GM23248 (cell line): ENCODE data around the gene CSRP1. TPM values are rescaled to one million over a fixed set of nuclear protein-coding genes. Genes with fewer than 3 reads are reported as not detected.

ENCODE experiments used
- DNase-seq: peaks from one replicate; pipeline ENCODE4 v3.0.0-alpha.2; 2015
- H2AFZ ChIP-seq: fragments of 200-600 bp; sonication (generic); 2 replicates; pipeline ENCODE4 v1.6.1; 2016; ENCODE audit warnings: antibody characterized with exemption
- H3F3A ChIP-seq: fragments of 200-600 bp; sonication (generic); 2 replicates; pipeline ENCODE4 v1.6.1; 2016; ENCODE audit warnings: mild to moderate bottlenecking, antibody characterized with exemption, mixed run types; ENCODE audit not compliant: insufficient read depth
- H3K27ac ChIP-seq: fragments of 200-600 bp; sonication (generic); 2 replicates; pipeline ENCODE4 v1.5.1; 2016; ENCODE audit warnings: mild to moderate bottlenecking
- H3K27me3 ChIP-seq: fragments of 200-600 bp; sonication (generic); replicated peaks from 2 replicates; pipeline ENCODE4 v1.6.1; 2016; ENCODE audit warnings: mild to moderate bottlenecking; ENCODE audit not compliant: insufficient read depth
- H3K36me3 ChIP-seq: fragments of 200-600 bp; sonication (generic); 2 replicates; pipeline ENCODE4 v1.6.1; 2016; ENCODE audit warnings: low read depth, mild to moderate bottlenecking
- H3K4me1 ChIP-seq: fragments of 200-600 bp; sonication (generic); 2 replicates; pipeline ENCODE4 v1.6.1; 2016; ENCODE audit warnings: mild to moderate bottlenecking; ENCODE audit not compliant: insufficient read depth
- H3K4me2 ChIP-seq: fragments of 200-600 bp; sonication (generic); one replicate; pipeline ENCODE4 v1.6.1; 2016; ENCODE audit warnings: mild to moderate bottlenecking; ENCODE audit not compliant: unreplicated experiment
- H3K4me3 ChIP-seq: fragments of 200-600 bp; sonication (generic); 2 replicates; pipeline ENCODE4 v1.5.1; 2016; ENCODE audit warnings: mild to moderate bottlenecking
- H3K79me2 ChIP-seq: fragments of 200-600 bp; sonication (generic); 2 replicates; pipeline ENCODE4 v1.6.1; 2016; ENCODE audit warnings: mild to moderate bottlenecking; ENCODE audit not compliant: insufficient read depth
- H3K9ac ChIP-seq: fragments of 200-600 bp; sonication (generic); 2 replicates; pipeline ENCODE4 v1.6.1; 2016; ENCODE audit warnings: mild to moderate bottlenecking
- H3K9me2 ChIP-seq: fragments of 200-600 bp; sonication (generic); 2 replicates; pipeline ENCODE4 v1.6.1; 2016; ENCODE audit warnings: mixed run types, mild to moderate bottlenecking, moderate library complexity; ENCODE audit not compliant: insufficient read depth
- H3K9me3 ChIP-seq: fragments of 200-600 bp; sonication (generic); one replicate; pipeline ENCODE4 v1.6.1; 2017; ENCODE audit warnings: low read depth
- H4K20me1 ChIP-seq: fragments of 200-600 bp; sonication (generic); 2 replicates; pipeline ENCODE4 v1.6.0; 2016; ENCODE audit not compliant: insufficient read depth
- EZH2 ChIP-seq: fragments of 200-600 bp; sonication (generic); IDR thresholded peaks from 2 replicates; pipeline ENCODE4 v1.6.1; 2018; ENCODE audit warnings: antibody characterized with exemption, mild to moderate bottlenecking; ENCODE audit not compliant: insufficient read depth, poor library complexity, severe bottlenecking
- EZH2phosphoT487 ChIP-seq: fragments of 200-600 bp; sonication (generic); IDR thresholded peaks from 2 replicates; pipeline ENCODE4 v1.6.1; 2018; ENCODE audit warnings: antibody characterized with exemption, moderate library complexity, mild to moderate bottlenecking, low read depth; ENCODE audit not compliant: insufficient read depth
- WGBS, 2 experiments: methylation state at CpG; one replicate each; pipeline ENCODE4 v1.1.6; 2015 to 2017; ENCODE audit warnings: low lambda C conversion rate in 2 of 2, low coverage in 1 of 2; ENCODE audit errors: missing lambda C conversion rate in 2 of 2; 5-methylcytosine and 5-hydroxymethylcytosine counted together
- in situ Hi-C: fragments of 300-500 bp; cut with MboI; formaldehyde crosslinking; loops from 2 replicates; pipeline ENCODE4 v1.15.0; 2020
- polyA plus RNA-seq: library from polyadenylated mRNA; unstranded; fragments of >200 nt; fragmentation: Nextera tagmentation; extraction: Ambion mirVana; gene quantifications from 2 replicates; pipeline ENCODE4 v1.2.1, GENCODE V29; 2016
- total RNA-seq: library from RNA; depleted of rRNA; stranded (reverse); fragments of >200 nt; shearing (Covaris generic); gene quantifications from 2 replicates; pipeline ENCODE4 v1.2.3, GENCODE V29; 2014

CSRP1 gene
- total and polyA plus RNA-seq, 2 experiments from 2014 or later, result 510 to 1,160 TPM

- Histone ChIP-seq H2AFZ (peak overlapping the region; percentile 71), H4K20me1 (no peaks in the 10 kb centered on the region), H3K9me2 (no peaks in the 10 kb centered on the region), H3K4me3 (no peak overlapping the region), H3F3A (peaks cover 26% of the 10 kb centered on the region), H3K4me1 (peaks cover 39% of the 10 kb centered on the region), H3K36me3 (no peaks in the 10 kb centered on the region), H3K79me2 (peaks cover 12% of the 10 kb centered on the region), H3K4me2 (peak overlapping the region; percentile 46), H3K27me3 (no peaks in the 10 kb centered on the region), H3K9me3 (no peaks in the 10 kb centered on the region), H3K9ac (0 out of 2 replicates have a peak overlapping the region, but pooled peaks have one; percentile 40), H3K27ac (no peak overlapping the region)
- in situ Hi-C loops, result no loop called here
- TF ChIP-seq EZH2phosphoT487, result no peak
- no peak for TF ChIP-seq EZH2
- DNase-seq, result peak; percentile 31
- WGBS, 2 experiments, result 63 to 73% methylated on average over 6 of the region's 6 CpGs
These were observed 4.5 kb upstream of the CSRP1 start for GRCh38 chr1:201511396-201511940.

- Histone ChIP-seq H2AFZ (no peak overlapping the region), H3K27me3 (no peaks in the 10 kb centered on the region), H3K36me3 (no peaks in the 10 kb centered on the region), H3K9me2 (no peaks in the 10 kb centered on the region), H3K4me1 (peaks cover 39% of the 10 kb centered on the region), H3K9me3 (no peaks in the 10 kb centered on the region), H3K4me2 (no peak overlapping the region), H3K4me3 (no peak overlapping the region), H3K79me2 (peaks cover 19% of the 10 kb centered on the region), H3K27ac (no peak overlapping the region), H3K9ac (no peak overlapping the region), H3F3A (peaks cover 33% of the 10 kb centered on the region), H4K20me1 (no peaks in the 10 kb centered on the region)
- in situ Hi-C loops, result no loop called here
- TF ChIP-seq EZH2 (no peak), EZH2phosphoT487 (no peak)
- DNase-seq, result no peak
- WGBS, 2 experiments, result 95 to 100% methylated on average over 1 of the region's 1 CpG
These were observed 3.8 kb upstream of the CSRP1 start for GRCh38 chr1:201510734-201511133.

GRCh38 chr1:201509601-201510374, 2.9 kb upstream of the CSRP1 start:
- DNase-seq, result no peak
- H3K27ac ChIP-seq, result no peak overlapping the region
- TF ChIP-seq EZH2 (no peak), EZH2phosphoT487 (no peak)
- no peak overlapping the region for H3K4me3 ChIP-seq
- WGBS, 2 experiments, result 96 to 97% methylated on average over 2 of the region's 2 CpGs
- no peak overlapping the region for H2AFZ ChIP-seq
- in situ Hi-C loops, result no loop called here
- H3K9me2 ChIP-seq, result no peaks in the 10 kb centered on the region
- peaks cover 29% of the 10 kb centered on the region for H3K79me2 ChIP-seq
- H4K20me1 ChIP-seq, result no peaks in the 10 kb centered on the region
- H3K27me3 ChIP-seq, result no peaks in the 10 kb centered on the region
- no peak overlapping the region for H3K4me2 ChIP-seq
- no peaks in the 10 kb centered on the region for H3K9me3 ChIP-seq
- H3K9ac ChIP-seq, result no peak overlapping the region
- no peaks in the 10 kb centered on the region for H3K36me3 ChIP-seq
- peaks cover 43% of the 10 kb centered on the region for H3K4me1 ChIP-seq
- peaks cover 42% of the 10 kb centered on the region for H3F3A ChIP-seq

GRCh38 chr1:201508809-201509208, 1.9 kb upstream of the CSRP1 start:
- no peak for TF ChIP-seq EZH2
- TF ChIP-seq EZH2phosphoT487, result no peak
- Histone ChIP-seq H3K36me3 (no peaks in the 10 kb centered on the region), H3K9me3 (no peaks in the 10 kb centered on the region), H3K27me3 (no peaks in the 10 kb centered on the region), H3K9me2 (no peaks in the 10 kb centered on the region), H3K27ac (peak overlapping the region; percentile 23; the same call in 1 of the 2 replicates), H3F3A (peaks cover 52% of the 10 kb centered on the region), H3K79me2 (peaks cover 38% of the 10 kb centered on the region), H4K20me1 (no peaks in the 10 kb centered on the region), H3K4me1 (peaks cover 51% of the 10 kb centered on the region), H3K4me2 (peak overlapping the region; percentile 29), H3K9ac (no peak overlapping the region), H3K4me3 (no peak overlapping the region), H2AFZ (no peak overlapping the region)
- WGBS, 2 experiments, result 70 to 74% methylated on average over 2 of the region's 2 CpGs
- peak; percentile 77 for DNase-seq
- in situ Hi-C loops, result no loop called here
